GM10847 (cell line): Measurements from ENCODE around the gene SLC30A9.

Source experiments
- POLR2A ChIP-seq: IDR thresholded peaks from 2 replicates; pipeline ENCODE4 v1.6.1; 2011; ENCODE audit not compliant: insufficient read length; ENCODE audit errors: extremely low read depth

Gene SLC30A9

DNA sequence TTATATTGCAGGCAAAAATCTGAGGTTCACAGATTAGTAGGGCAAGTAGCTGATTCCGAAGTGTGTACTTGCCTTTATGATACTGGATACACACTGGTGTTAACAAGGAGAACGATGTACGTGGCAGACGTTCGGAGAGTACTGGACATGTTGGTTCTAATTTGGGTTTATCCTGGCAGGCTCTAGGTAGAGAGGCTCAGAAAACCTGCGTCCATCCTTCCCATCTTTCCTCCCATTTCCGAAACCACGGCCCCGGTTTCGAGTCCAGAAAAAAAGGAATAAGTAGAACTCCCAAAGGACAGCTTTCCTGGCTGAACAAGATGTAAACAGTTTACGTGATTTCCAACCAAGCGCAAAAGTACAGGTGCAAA is 351 bp upstream of the SLC30A9 start:
- TF ChIP-seq POLR2A: no peak

DNA sequence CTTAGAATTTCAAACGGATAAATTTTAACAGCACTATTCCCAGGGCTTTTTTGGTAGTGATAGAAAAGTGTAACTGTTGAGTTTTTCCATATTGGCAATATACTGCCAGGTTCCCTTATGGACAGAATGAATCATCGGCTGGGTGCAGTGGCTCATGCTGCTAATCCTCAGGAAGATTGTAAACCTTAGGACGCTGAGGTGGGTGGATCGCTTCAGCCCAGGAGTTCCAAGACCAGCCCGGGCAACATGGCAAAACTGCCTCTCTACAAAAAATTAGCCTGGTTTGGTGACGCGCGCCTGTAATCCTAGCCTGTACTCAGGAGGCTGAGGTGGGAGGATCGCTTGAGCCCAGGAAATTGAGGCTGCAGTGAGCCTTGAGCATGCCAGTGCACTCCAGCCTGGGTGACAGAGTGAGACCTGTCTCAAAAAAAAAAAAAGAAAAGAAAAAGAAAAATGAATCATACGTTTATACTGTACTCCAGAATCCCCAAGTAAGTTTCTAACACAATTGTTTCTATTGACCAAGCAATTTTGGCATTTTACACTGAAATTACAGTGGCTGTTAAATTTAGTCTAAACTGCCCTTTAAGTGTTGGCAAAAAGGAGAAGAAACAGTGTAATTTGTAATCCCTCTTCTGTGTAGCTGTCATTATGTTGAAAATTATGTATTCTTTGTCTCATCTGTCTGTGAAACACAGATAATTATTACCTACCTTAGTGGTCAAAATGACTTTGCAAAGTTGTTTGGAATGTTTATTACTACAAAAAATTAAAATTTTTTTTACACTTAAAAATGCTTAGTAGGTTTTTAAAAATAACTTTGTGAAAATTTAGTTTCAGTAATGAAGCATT is 1.8 kb downstream of the SLC30A9 start:
- TF ChIP-seq POLR2A: no peak

DNA sequence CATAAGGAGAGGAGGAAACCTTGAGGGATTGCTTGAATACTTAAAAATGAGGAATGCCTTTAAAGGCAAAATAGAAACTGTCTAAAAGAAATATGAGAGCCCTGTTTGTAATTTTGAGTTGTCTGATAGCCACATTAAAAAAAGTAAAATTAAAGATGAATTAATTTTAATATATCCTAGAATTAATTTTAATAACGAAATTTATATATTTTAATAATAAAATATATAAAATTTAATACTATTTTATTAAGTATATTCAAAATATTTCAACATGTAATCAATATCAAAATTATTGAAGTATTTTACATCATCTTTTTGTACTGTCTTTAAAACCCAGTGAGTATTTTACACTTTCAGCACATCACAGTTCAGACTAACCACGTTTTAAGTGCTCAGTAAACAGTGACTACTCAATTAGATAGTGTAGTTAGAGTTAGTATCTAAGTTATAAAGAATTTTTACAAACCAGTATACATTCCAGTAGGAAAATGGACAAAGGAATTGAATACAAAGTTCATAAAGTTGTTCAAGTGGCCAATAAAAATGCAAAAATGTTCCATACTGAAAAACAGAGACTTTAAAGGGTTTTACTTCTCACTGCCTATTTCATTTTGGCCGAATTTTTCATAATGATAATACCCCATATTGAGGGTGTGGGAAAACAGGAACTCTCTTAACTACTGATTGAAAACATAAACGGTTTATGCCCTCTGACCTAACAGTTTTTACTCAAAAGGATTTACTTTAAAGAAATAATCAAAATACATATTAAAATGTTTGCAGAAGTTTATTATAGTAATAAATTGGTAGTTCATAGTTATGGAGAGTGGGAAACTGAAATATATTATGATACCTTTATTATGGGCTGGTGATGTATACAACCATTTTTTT is 2.9 kb downstream of the SLC30A9 start:
- no peak for TF ChIP-seq POLR2A

GRCh38 chr4:41994461-41994985 is 4.2 kb downstream of the SLC30A9 start:
- TF ChIP-seq POLR2A: no peak

DNA sequence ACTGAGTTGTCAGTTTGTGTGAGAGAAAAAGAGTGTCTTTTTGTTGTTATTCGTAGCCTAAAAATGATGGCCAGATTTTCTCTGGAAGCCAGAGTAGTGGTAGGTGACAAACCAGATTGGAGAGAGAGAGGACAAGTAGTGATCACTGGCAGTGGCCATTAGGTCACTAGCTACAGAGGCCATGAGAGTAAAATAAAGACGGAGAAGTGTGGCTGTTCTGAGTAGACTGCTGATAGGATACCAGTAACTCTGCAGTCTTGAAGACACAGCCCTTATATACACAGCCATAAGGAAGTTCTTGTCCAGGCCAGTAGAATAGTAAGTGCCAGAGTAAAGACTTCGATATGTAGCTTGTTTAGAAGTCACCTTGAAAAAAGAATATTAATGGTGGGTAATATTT is 7.7 kb downstream of the SLC30A9 start:
- no peak for TF ChIP-seq POLR2A

DNA sequence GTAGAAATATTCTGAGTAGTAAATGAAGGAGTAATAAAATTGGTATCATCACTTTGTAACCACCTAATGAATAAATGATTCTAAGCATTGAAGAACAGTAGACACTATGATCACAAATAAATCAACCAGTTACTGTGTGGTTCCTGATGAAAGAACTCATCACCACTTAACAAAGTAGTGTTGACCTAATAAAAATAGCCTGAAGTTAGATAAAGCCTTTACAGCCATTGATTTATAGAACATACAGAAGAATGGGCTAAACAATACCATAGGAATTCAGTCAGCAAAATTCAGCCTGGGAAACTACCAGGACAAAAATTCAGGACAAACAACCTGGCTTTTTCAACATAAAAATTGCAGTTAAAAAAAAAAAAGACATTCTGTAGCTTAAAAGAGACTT is 9.0 kb downstream of the SLC30A9 start:
- no peak for TF ChIP-seq POLR2A

- no peak for TF ChIP-seq POLR2A
Measured at GRCh38 chr4:42008011-42008786, 17.9 kb downstream of the SLC30A9 start.

- TF ChIP-seq POLR2A: no peak
Measured at GRCh38 chr4:42015438-42015837, 25.1 kb downstream of the SLC30A9 start.

DNA sequence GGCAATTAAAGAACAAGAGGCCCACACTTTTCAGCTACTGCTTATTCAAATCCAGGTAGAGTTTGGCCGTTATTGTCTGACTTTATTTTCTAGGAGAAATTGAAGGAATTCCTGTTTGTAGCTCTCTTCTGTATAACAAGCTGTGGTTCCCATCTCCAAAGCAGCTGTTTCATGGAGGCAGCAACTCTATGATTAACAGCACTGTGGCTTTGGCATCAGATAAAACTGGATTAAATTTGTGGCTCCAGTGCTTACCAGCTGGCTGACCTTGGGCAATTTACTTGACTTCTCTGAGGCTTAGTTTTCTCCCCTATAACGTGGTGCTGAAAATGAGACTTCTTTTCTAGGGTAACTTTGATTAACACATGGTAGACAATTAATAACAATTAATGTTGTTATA is 28.1 kb downstream of the SLC30A9 start:
- no peak for TF ChIP-seq POLR2A

DNA sequence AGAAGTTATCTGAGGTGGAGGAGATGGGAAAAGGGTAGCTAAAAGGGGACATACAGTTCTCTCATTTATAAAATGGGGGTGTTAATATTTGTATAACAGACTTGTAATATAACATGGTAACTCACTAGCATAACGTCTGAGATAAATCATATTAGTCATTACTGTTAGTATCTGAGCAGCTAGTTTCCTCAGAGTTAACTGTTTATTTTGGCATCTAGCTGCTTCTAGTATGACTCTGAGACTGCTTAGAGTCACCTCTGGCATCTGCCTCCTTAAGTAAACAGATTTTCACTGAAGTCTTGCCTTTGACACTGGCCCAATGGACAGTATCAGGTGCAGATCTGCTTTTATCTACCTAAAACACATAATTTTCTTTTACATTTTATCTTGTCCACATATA is 58.1 kb downstream of the SLC30A9 start:
- TF ChIP-seq POLR2A: no peak

- no peak for TF ChIP-seq POLR2A
Measured at GRCh38 chr4:42050516-42051249, 60.4 kb downstream of the SLC30A9 start.

GRCh38 chr4:42066402-42066801 is 76.1 kb downstream of the SLC30A9 start:
- no peak for TF ChIP-seq POLR2A

DNA sequence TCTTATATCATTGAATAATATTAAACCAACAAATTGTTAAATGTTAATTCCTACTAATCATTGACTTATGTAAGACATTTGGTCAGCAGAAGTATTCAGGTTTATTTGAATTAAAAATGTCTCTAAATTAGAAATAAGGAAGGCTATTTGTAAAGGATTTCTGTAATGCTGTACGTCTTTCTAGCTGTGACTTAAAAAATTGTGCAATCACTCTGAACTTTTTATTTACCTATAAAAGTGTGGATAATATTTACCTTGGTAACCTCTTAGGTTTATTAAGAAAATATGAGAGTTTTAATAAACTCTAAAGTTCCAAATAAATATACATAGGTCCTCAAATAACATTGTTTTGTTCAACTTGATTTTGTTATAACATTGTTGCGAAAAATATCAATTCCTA is 76.9 kb downstream of the SLC30A9 start:
- TF ChIP-seq POLR2A: no peak

- TF ChIP-seq POLR2A: no peak
Measured at GRCh38 chr4:42070463-42070862, 80.1 kb downstream of the SLC30A9 start.

DNA sequence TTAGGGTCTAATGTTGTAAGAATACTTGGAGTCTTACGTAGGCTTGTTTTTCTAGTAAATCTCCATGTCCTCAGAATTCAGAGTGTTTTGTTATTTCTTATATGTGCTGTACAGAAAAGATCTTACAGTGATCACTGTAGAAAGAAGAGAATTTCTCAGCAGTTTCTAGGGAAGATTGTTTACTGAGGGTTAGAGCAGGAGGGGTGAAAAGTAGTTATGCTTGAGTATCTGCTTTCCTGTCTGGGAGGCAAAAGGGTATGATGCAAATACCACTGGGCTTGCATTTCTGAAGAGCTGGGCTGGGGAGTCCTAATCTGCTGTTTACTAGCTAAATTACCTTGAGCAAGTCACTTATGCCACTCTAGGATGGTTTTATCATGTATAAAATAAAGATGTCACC is 84.0 kb downstream of the SLC30A9 start:
- no peak for TF ChIP-seq POLR2A

DNA sequence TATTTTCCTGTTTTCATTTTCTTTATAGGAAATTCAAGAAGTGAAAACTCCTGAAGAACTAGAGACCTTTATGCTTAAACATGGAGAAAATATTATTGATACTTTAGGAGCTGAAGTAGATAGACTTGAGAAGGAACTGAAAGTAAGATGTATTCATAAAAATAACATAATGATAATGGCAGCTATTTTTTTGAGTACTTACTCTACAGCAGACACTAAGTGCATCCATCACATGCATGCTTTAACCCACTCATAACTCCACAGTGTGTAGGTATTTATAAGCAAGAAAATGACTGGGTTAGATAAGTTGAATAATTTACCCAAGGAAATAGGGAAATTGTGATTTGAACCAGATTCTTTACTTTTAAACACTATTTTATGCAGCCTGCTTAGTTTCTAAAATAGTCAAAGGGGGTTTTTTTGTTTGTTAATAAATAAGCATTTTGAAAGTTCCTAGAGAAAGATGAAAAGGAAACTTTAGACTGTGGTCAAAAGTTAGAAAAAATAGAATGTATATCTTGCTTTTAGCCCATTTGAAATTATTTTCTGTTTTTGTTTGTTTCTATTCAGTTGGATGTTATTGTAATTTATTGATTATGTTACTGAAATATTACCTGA is 88.0 kb downstream of the SLC30A9 start:
- no peak for TF ChIP-seq POLR2A
